MV-4-11 (cell line): ENCODE measurements around the gene EBF4.

Experiments
- DNase-seq: peaks from one replicate; lab custom pipeline; 2025; lab: John Stamatoyannopoulos, UW

Gene EBF4

GRCh38 chr20:2742934-2743559 lies 50.5 kb downstream of the EBF4 start:
- peak; percentile 25 for DNase-seq

DNA sequence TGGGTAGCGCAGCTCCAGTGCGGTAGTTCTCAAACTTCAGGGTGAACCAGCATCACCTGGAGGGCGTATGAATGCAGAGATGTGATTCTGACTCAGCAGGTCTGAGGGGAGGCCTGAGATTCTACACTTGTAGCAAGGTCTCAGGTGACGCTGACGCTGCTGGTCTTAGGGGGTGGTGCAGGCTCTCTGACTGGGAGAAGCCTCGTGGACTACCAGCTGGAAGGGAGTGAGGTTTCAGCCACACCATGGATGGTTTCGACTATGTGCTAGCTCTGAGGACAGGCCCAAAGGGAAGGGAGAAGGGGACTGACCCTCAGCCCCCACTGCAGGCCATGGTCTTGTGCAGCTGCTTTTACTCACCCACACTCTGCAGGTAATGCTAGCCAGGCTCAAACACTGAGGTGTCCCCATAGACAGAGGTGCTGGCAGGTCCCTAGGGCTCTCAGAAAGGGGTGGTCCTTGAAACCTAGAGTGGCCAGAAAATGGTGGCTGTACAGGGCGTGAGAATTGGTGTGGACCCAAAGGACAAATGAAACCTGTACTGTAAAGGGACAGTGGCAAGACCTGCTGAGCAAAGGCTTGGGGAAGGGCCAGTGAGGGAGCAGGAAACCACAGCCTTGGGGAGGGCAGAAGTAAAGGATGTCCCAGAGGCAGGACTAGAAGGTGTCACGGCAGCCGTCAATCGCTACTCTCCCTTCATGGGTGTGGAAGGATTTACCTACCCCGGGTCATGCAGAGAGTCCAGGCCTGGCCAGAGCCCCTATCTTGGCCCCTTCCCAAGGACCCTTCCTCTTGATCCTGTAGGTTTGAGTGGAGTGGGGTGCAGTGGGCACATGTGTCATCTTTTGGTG lies 52.7 kb downstream of the EBF4 start:
- DNase-seq, result no peak

- DNase-seq, result no peak
These were observed 53.5 kb downstream of the EBF4 start for GRCh38 chr20:2745936-2746635.

- peak; percentile 76 for DNase-seq
These were observed 54.2 kb downstream of the EBF4 start for GRCh38 chr20:2746636-2747265.

DNA sequence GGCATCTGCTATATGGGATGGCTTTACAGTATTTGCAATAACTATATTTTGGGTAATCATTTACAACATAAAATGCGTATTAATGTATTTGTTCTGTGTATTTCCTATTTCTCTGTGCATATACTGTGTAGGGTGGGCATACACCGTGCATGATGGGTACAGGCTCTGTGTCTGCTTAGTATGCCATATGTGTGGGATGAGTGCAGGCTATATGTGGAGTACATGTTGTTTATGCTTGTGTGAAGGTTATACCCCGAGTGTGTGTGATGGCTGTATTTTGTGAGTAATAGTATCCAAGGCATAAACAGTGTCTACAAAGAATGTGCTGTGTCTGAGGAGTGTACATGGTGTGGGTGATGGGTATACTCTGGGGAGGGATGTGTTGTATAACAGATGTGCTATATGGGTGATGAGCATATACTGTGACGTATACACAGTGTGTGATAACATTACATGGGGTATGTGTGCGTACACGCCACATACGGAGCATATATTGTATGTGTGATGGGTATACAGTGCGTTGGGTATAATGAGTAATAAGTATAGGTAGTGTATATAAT lies 55.2 kb downstream of the EBF4 start:
- no peak for DNase-seq

GRCh38 chr20:2748551-2749342 lies 56.2 kb downstream of the EBF4 start:
- DNase-seq, result no peak

DNA sequence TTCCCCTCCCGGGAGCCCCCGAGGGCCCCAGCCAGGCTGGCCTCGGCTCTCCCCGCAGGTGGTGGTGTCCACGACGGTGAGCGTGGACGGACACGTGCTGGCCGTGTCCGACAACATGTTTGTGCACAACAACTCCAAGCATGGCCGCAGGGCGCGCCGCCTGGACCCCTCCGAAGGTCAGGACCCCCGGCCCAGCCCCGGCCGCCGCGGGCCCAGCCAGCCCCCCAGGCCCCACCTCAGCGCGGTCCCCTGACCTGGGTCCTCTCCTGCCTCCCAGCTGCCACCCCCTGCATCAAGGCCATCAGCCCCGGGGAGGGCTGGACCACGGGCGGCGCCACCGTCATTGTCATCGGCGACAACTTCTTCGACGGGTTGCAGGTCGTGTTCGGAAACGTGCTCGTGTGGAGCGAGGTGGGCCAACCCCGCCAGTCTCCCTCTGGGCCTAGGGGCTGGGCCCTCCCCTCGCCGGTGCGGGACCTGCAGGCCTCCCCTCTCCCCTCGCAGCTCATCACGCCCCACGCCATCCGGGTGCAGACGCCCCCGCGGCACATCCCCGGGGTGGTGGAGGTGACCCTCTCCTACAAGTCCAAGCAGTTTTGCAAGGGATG lies 56.9 kb downstream of the EBF4 start:
- no peak for DNase-seq

DNA sequence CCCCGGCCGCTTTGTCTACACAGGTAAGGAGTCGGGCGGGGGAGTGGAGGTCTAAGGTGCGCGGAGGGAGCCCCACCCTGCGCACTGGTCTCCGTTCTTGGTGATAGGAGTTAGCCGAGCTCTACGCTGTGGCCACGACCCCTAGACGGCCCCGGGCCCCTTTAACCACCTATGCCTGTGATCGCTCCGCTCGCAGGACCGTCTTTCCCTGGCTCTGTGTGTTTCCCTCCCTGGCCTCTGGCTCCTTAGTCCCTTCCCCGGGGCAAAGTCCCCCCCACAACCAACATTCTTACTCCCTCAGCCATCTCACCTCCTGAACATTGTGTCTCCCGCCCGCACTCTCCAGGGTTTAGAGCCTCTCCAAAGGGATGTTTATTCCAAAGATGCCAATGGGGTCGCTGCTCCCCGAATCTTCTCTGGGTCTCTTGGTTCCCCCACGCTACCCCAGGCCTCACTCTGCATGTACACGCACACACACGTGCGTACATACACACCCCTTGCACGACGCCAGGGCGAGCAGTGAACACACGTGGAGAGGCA lies 57.4 kb downstream of the EBF4 start:
- DNase-seq, result no peak

GRCh38 chr20:2750491-2751251 lies 58.1 kb downstream of the EBF4 start:
- DNase-seq, result peak; percentile 85

DNA sequence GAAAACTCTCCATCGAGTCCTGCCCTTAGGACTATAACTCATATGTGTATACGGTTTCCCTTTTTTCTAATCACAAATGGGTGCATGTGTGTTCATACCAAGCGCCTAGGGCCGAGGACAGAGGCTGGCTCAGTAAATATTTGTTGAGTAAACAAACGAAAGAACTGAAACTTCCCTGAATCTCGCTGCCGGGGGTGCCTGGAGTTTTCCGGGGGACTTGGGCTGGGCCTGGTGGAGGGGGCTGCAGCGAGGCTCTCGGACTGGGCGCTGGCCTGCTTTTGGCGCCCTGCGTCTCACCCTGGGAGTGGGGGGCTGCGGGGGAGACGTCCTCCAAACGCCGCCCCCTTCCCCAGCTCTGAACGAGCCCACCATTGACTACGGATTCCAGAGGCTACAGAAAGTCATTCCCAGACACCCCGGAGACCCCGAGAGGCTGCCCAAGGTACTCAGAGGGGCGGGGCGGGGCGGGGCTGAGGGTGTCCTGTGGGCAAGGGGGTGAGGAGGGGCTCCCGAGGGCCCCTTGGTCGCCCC lies 58.8 kb downstream of the EBF4 start:
- DNase-seq, result no peak

DNA sequence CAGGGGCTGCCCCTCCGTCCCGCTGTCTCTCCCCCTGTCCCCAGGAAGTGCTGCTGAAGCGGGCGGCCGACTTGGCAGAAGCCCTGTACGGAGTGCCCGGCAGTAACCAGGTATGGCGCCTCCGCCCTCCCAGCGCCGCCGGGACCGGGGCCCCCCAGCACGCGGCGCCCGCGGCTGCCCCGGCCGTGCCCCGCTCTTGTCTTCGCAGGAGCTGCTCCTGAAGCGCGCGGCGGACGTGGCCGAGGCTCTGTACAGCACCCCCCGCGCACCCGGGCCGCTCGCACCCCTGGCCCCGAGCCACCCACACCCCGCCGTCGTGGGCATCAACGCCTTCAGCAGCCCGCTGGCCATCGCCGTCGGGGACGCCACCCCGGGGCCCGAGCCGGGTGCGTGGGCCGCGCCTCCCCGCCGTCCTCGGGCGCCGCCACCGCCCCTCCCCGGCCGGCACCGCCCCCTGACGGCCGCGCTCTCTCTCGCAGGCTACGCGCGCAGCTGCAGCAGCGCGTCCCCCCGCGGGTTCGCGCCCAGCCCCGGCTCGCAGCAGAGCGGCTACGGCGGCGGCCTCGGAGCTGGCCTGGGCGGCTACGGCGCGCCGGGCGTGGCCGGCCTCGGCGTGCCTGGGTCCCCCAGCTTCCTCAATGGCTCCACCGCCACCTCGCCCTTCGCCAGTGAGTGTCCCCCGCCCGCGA lies 59.4 kb downstream of the EBF4 start:
- peak; percentile 11 for DNase-seq

DNA sequence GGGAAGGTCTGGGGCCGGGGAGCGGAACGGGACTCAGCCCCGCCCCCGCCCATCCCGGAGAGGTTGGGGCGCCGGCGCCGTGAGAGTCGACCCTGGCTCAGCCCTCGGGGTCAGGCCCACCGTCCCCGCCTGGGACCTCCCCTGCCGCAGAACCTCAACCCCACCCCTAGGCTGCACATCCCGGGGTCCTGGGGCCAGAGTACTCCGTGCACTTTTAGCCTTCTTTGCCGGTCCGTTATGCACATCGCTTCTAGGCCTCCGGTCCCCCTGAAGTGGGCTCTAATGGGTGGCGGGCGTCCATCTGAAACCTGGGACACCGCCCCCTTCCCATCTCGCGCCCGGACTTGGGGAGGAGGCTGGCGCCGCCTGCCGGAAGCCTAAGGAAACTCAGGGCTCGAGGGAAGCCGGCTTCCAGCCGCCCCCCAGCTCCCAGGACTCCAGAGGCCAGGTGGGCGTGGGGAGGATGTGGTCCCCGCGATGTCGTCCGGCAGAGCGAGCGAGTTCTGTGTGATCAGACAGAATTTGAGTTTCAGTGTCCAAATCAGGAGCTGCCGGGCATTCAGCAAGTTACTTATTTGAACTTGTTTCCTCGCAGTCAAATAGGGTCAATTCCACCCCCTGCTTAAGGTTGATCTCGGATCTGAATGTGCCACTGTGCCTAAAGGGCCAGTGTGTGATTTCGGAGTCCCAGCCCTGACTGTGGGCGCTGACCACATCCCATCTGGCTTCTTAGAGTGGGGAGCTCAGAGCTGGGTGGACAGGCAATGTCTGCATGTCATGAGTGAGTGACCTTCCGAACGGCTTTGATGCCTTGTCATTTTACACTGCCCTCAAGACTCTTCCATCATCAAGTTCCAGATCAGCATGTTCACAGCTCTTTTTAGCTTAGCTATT lies 60.2 kb downstream of the EBF4 start:
- DNase-seq, result peak; percentile 24

GRCh38 chr20:2753461-2754040 lies 61.0 kb downstream of the EBF4 start:
- DNase-seq, result no peak

GRCh38 chr20:2754424-2754823 lies 61.8 kb downstream of the EBF4 start:
- DNase-seq, result no peak

- no peak for DNase-seq
These were observed 63.0 kb downstream of the EBF4 start for GRCh38 chr20:2755451-2756055.

DNA sequence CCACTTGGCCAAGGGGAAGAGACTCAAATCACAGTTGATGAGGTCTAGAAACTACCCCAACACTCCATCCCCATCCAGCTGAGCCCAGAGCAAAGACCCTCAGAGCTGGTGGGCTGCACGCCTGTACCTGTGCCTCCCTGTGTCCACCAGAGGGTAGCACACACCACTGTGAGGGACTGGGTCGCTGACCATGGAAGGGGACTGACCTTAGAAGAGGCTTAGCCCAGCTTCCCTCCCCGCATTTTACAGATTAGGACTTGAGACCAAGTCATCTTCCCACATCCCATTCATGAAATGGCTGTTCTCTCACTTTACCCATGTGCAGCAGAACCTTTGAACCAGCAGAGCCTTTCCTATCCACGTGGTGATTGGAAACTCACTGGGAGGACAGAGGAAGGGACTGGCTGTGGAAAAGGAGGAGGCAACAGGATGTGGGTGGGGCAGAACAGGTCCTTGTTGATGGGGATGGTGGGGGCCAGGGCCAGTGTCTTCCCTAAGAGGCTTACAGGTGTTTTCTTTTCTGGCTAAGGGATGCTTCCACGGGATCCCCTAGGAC lies 63.6 kb downstream of the EBF4 start:
- DNase-seq, result no peak

- DNase-seq, result no peak
These were observed 64.4 kb downstream of the EBF4 start for GRCh38 chr20:2757001-2757400.
